Peyer's patch (tissue), 4 donors: ENCODE measurements around the gene TRAPPC13.

ENCODE experiments used
- POLR2A ChIP-seq, 2 donors: fragments of 450-650 bp; IDR thresholded peaks; one replicate each; pipeline ENCODE4 v1.5.1; 2017; ENCODE audit warnings: antibody characterized with exemption in 2 of 2, mild to moderate bottlenecking in 2 of 2, moderate library complexity in 2 of 2
- TF ChIP-seq, protein P1 (sequence below), 6 experiments: fragments of 450-650 bp in 4 of 6; fragments of 200-600 bp in 2 of 6; sonication (generic) in 1 of 6; IDR thresholded peaks; one replicate each; pipeline ENCODE4 v1.5.1; 2017 to 2019; ENCODE audit warnings: antibody characterized with exemption in 6 of 6, mild to moderate bottlenecking in 3 of 6, moderate library complexity in 1 of 6

DNA sequence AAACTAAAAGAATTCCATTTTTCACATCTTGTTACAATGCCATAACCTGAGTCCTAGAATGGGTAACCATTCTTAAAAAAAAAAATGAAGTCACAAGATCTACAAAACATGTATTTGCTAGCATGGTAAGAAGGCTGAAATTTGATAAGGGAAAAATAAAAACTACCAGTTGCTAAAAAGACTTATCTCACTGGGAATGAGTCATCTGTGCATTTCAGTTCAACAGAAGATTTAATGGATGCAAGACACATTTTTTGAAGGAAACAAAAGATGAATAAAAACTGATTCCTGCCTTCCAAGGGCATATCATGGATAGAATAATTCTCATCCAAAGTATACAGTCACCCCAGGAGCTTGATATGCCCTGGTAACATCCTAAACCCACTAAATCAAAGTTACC is 49.9 kb downstream of the TRAPPC13 start:
- TF ChIP-seq, protein P1, sequence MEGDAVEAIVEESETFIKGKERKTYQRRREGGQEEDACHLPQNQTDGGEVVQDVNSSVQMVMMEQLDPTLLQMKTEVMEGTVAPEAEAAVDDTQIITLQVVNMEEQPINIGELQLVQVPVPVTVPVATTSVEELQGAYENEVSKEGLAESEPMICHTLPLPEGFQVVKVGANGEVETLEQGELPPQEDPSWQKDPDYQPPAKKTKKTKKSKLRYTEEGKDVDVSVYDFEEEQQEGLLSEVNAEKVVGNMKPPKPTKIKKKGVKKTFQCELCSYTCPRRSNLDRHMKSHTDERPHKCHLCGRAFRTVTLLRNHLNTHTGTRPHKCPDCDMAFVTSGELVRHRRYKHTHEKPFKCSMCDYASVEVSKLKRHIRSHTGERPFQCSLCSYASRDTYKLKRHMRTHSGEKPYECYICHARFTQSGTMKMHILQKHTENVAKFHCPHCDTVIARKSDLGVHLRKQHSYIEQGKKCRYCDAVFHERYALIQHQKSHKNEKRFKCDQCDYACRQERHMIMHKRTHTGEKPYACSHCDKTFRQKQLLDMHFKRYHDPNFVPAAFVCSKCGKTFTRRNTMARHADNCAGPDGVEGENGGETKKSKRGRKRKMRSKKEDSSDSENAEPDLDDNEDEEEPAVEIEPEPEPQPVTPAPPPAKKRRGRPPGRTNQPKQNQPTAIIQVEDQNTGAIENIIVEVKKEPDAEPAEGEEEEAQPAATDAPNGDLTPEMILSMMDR (IDR thresholded peaks at IDR 0.05) = no peak
- TF ChIP-seq POLR2A (IDR thresholded peaks at IDR 0.05) = no peak
